ENCODE data around the gene MICU1. TPM values are rescaled to one million over a fixed set of nuclear protein-coding genes. Genes with fewer than 3 reads are reported as not detected.
A peak's percentile ranks its signal among the peaks of the same experiment; 100 is the strongest.

The MICU1 gene
- total and polyA plus RNA-seq, 2 of the 13 experiments (the other 11 are each of a cell fraction or from before 2014, with no cell fraction given), result 32.5 to 56.1 TPM

GRCh38 chr10:72331575-72332422 lies 294.1 kb downstream of the MICU1 start (continued):
- TF ChIP-seq MIER3 (CRISPR knock-in tag; IDR thresholded peaks at IDR 0.05; ENCODE audit: borderline replicate concordance) (peak; percentile 60; the same call in 1 of the 2 replicates), ZHX1 (CRISPR knock-in tag; IDR thresholded peaks at IDR 0.05; ENCODE audit: low read depth) (no peak; the same call in 1 of the 2 replicates), ZNF484 (CRISPR knock-in tag; IDR thresholded peaks at IDR 0.05; ENCODE audit: borderline replicate concordance, low read depth) (no peak), MED8 (CRISPR knock-in tag; IDR thresholded peaks at IDR 0.05; ENCODE audit: insufficient replicate concordance) (no peak), TGIF2 (CRISPR knock-in tag; IDR thresholded peaks at IDR 0.05) (peak; percentile 83; the same call in 1 of the 2 replicates), HES4 (CRISPR knock-in tag; IDR thresholded peaks at IDR 0.05; ENCODE audit: borderline replicate concordance) (no peak), SOX5 (CRISPR knock-in tag; IDR thresholded peaks at IDR 0.05; ENCODE audit: borderline replicate concordance) (no peak; the same call in 1 of the 2 replicates), HNF1A (IDR thresholded peaks at IDR 0.05; ENCODE audit: low read depth) (no peak), HNF1A (CRISPR knock-in tag; IDR thresholded peaks at IDR 0.05; ENCODE audit: borderline replicate concordance) (peak; percentile 71; the same call in 1 of the 2 replicates), ZFP36 (IDR thresholded peaks at IDR 0.05; ENCODE audit: borderline replicate concordance, low read depth, low read length, partially characterized antibody) (no peak), ZNF646 (CRISPR knock-in tag; IDR thresholded peaks at IDR 0.05) (no peak), ZNF138 (CRISPR knock-in tag; IDR thresholded peaks at IDR 0.05; ENCODE audit: low read depth) (no peak), ZNF10 (CRISPR knock-in tag; IDR thresholded peaks at IDR 0.05; ENCODE audit: borderline replicate concordance, low read depth) (no peak), PCBP2 (optimal IDR thresholded peaks at IDR 0.05; ENCODE audit: low read depth, low read length, poor library complexity, severe bottlenecking) (no peak)

Data from HepG2 (cell line).